Measurements from ENCODE around the gene RAB11FIP4.

DNA sequence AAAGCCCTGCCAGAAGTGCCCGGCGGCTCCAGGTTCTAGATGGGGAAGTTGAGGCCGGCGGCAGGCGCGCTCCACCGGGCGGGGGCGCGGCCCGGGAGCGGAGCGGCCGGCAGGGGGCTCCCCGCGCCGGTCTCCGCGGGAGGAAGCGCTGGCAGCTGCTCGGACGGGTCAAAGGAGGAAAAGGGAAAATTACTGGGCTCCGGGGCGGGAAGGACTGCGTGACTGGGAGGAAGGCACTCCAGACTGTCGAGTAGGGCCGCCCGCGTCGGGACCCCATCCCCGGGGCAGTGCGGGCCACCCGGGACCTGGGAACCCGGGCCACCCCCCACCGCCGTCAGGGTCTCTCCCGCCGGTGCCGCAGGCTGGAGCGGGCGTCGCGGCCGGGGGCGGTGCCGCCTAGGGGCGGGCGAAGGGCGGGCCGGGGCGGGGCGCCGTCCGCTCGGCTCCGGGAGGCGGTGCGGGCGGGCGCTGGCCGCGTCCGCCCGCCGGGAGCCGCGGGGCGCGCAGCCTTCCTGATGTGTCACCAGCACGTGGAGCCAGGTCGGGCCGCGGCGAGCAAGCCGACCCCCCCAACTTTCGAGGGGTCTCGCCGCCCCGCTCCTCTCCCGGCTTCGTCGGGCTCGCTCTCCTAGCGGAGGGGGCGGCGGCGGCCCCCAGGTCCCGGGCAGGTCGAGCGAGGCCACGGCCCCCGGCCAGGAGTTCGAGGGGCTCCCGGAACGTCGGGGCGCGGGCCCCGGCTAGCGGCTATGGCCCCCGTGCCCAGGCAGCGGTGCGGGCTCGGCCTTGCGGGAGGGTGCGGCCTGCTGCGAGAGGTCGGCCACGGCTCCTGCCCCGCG, 167.5 kb downstream of the RAB11FIP4 start:
- no peak for TF ChIP-seq POLR2A (IDR thresholded peaks at IDR 0.05)
- peak in 2 of 3 donors; percentile 24 to 59 for TF ChIP-seq POLR2AphosphoS5 (IDR thresholded peaks at IDR 0.05)

All from breast epithelium (tissue), 3 donors.